HG03354 (cell line): ENCODE data around the gene SOX15.
A peak's percentile ranks its signal among the peaks of the same experiment; 100 is the strongest.

Experiments
- ATAC-seq: cut with Tn5 transposase; IDR thresholded peaks from one replicate; pipeline ENCODE4 v1.9.1; 2021; ENCODE audit warnings: mild to moderate bottlenecking; ENCODE audit not compliant: unreplicated experiment, poor library complexity, severe bottlenecking

Gene SOX15

GRCh38 chr17:7559320-7560171 is 30.3 kb downstream of the SOX15 start:
- ATAC-seq: no peak

GRCh38 chr17:7558544-7559319 is 31.2 kb downstream of the SOX15 start, which contains the start of gene TNFSF13:
Gene TNFSF13, plus strand, starts transcription at chr17:7558750. Its CDS starts 290 bp downstream, at chr17:7559040.
- no peak for ATAC-seq

- no peak for ATAC-seq
Measured at GRCh38 chr17:7557775-7558543, 31.9 kb downstream of the SOX15 start.

- no peak for ATAC-seq
Measured at GRCh38 chr17:7557147-7557764, 32.6 kb downstream of the SOX15 start.

- no peak for ATAC-seq
Measured at GRCh38 chr17:7556627-7557026, 33.3 kb downstream of the SOX15 start.

GRCh38 chr17:7555320-7555948 is 34.5 kb downstream of the SOX15 start:
- ATAC-seq: no peak

- ATAC-seq: no peak
Measured at GRCh38 chr17:7553356-7553755, 36.5 kb downstream of the SOX15 start.

GRCh38 chr17:7552621-7553051 is 37.3 kb downstream of the SOX15 start:
- ATAC-seq: peak; percentile 71

- no peak for ATAC-seq
Measured at GRCh38 chr17:7551396-7551795, 38.5 kb downstream of the SOX15 start.

- ATAC-seq: no peak
Measured at GRCh38 chr17:7550344-7550743, 39.5 kb downstream of the SOX15 start.

GRCh38 chr17:7549401-7550055 is 40.4 kb downstream of the SOX15 start:
- no peak for ATAC-seq

GRCh38 chr17:7548585-7549400 is 41.1 kb downstream of the SOX15 start, which contains the start of gene TNFSF12:
Gene TNFSF12, plus strand, starts transcription at chr17:7549058. Its CDS starts 96 bp downstream, at chr17:7549154.
- no peak for ATAC-seq

GRCh38 chr17:7544911-7545310 is 45.0 kb downstream of the SOX15 start:
- ATAC-seq: no peak

GRCh38 chr17:7541074-7541621 is 48.7 kb downstream of the SOX15 start:
- ATAC-seq: no peak

- ATAC-seq: no peak
Measured at GRCh38 chr17:7538891-7539545, 50.9 kb downstream of the SOX15 start.
